SK-N-SH (cell line): ENCODE data around the gene SNX8. TPM values are rescaled to one million over a fixed set of nuclear protein-coding genes. Genes with fewer than 3 reads are reported as not detected.
A peak's percentile ranks its signal among the peaks of the same experiment; 100 is the strongest.

Experiments used
- CTCF ChIA-PET: fragments of 300-600, 350-600 bp; formaldehyde crosslinking; extraction: SDS; loops from one replicate; lab custom pipeline; 2021; lab: Yijun Ruan, JAX
- POLR2A ChIA-PET: fragments of 350-600 bp; sonication (Branson Sonifier 250); formaldehyde crosslinking; extraction: SDS; loops from one replicate; lab custom pipeline; 2020; ENCODE audit warnings: antibody characterized with exemption, inconsistent platforms; lab: Yijun Ruan, JAX
- DNase-seq: peaks from one replicate; pipeline ENCODE4 v3.0.0; 2012
- H2AFZ ChIP-seq: fragments of 200-600 bp; sonication (generic); 2 replicates; pipeline ENCODE4 v1.8.1; 2016; ENCODE audit warnings: antibody characterized with exemption, mild to moderate bottlenecking, low read depth
- H3F3A ChIP-seq: fragments of 200-600 bp; sonication (generic); replicated peaks from 2 replicates; pipeline ENCODE3; 2016; ENCODE audit warnings: antibody characterized with exemption, mild to moderate bottlenecking; ENCODE audit not compliant: insufficient read depth
- H3K27ac ChIP-seq, 2 experiments: fragments of 200-500 bp in 1 of 2; fragments of 200-600 bp in 1 of 2; sonication (Bioruptor generic) in 1 of 2; sonication (generic), shearing (Covaris generic) in 1 of 2; 2 replicates each; pipeline versions ENCODE4 v1.5.1 to v1.6.1; 2014 to 2016; ENCODE audit warnings: low read depth in 2 of 2, inconsistent platforms in 1 of 2, low read length in 1 of 2, mild to moderate bottlenecking in 1 of 2, mixed read lengths in 1 of 2
- H3K27me3 ChIP-seq: fragments of 200-600 bp; sonication (generic), shearing (Covaris generic); 2 replicates; pipeline ENCODE4 v1.6.1; 2016; ENCODE audit warnings: mixed run types; ENCODE audit not compliant: insufficient read depth
- H3K36me3 ChIP-seq, 2 experiments: fragments of 200-500 bp in 1 of 2; fragments of 200-600 bp in 1 of 2; sonication (Bioruptor generic) in 1 of 2; sonication (generic) in 1 of 2; replicated peaks in 1 of 2; 2 replicates each; pipeline versions ENCODE3 to v1.5.1; 2014 to 2016; ENCODE audit warnings: low read length in 1 of 2, mild to moderate bottlenecking in 1 of 2; ENCODE audit not compliant: insufficient read depth in 2 of 2, control insufficient read depth in 1 of 2
- H3K4me1 ChIP-seq, 2 experiments: fragments of 200-500 bp in 1 of 2; fragments of 200-600 bp in 1 of 2; sonication (Bioruptor generic) in 1 of 2; sonication (generic), shearing (Covaris generic) in 1 of 2; 2 replicates each; pipeline versions ENCODE4 v1.5.1 to v1.6.1; 2014 to 2016; ENCODE audit warnings: low read depth in 1 of 2, low read length in 1 of 2, mixed run types in 1 of 2; ENCODE audit not compliant: insufficient read depth in 2 of 2, control insufficient read depth in 1 of 2
- H3K4me2 ChIP-seq: fragments of 200-600 bp; sonication (generic), shearing (Covaris generic); 2 replicates; pipeline ENCODE4 v1.6.1; 2017; ENCODE audit warnings: mixed run types
- H3K4me3 ChIP-seq, 2 experiments: fragments of 200-500 bp in 1 of 2; fragments of 200-600 bp in 1 of 2; sonication (Bioruptor generic) in 1 of 2; sonication (generic), shearing (Covaris generic) in 1 of 2; 2 replicates each; pipeline versions ENCODE4 v1.5.1 to v1.8.1; 2014 to 2016; ENCODE audit warnings: low read depth in 2 of 2, inconsistent platforms in 1 of 2, low read length in 1 of 2, mild to moderate bottlenecking in 1 of 2, mixed read lengths in 1 of 2, moderate library complexity in 1 of 2
- H3K79me2 ChIP-seq: fragments of 200-600 bp; sonication (generic); 2 replicates; pipeline ENCODE4 v1.8.1; 2017; ENCODE audit warnings: mild to moderate bottlenecking; ENCODE audit not compliant: insufficient read depth
- H3K9ac ChIP-seq: fragments of 200-600 bp; sonication (generic); 2 replicates; pipeline ENCODE4 v1.6.1; 2017; ENCODE audit warnings: mixed run types
- H3K9me2 ChIP-seq: fragments of 200-600 bp; sonication (generic); 2 replicates; pipeline ENCODE4 v1.6.1; 2017; ENCODE audit warnings: mixed run types
- H3K9me3 ChIP-seq: fragments of 200-600 bp; sonication (generic); 2 replicates; pipeline ENCODE4 v1.6.1; 2017; ENCODE audit warnings: mixed run types, mild to moderate bottlenecking, moderate library complexity
- H4K20me1 ChIP-seq: fragments of 200-600 bp; sonication (generic); 2 replicates; pipeline ENCODE4 v1.6.1; 2017; ENCODE audit warnings: mild to moderate bottlenecking, mixed run types; ENCODE audit not compliant: insufficient read depth
- ELF1 ChIP-seq: IDR thresholded peaks from 2 replicates; pipeline ENCODE4 v1.4.0; 2012
- EP300 ChIP-seq, 2 experiments: IDR thresholded peaks; 2 replicates each; pipeline versions ENCODE4 v1.4.0 to v1.6.1; 2012; ENCODE audit warnings: borderline replicate concordance in 1 of 2, low read depth in 1 of 2, low read length in 1 of 2
- EZH2phosphoT487 ChIP-seq: fragments of 200-600 bp; sonication (generic); IDR thresholded peaks from 2 replicates; pipeline ENCODE4 v1.6.1; 2017; ENCODE audit warnings: low read depth, mixed run types, mild to moderate bottlenecking, antibody characterized with exemption, moderate library complexity, borderline replicate concordance
- FOSL2 ChIP-seq: IDR thresholded peaks from 2 replicates; pipeline ENCODE4 v1.4.0; 2012; ENCODE audit warnings: low read depth, mild to moderate bottlenecking, moderate library complexity, borderline replicate concordance
- FOXJ3 ChIP-seq: sonication (generic); formaldehyde crosslinking; IDR thresholded peaks from 2 replicates; pipeline ENCODE4 v1.5.1; 2020; ENCODE audit warnings: mild to moderate bottlenecking, missing genetic modification reagents
- GABPA ChIP-seq: IDR thresholded peaks from 2 replicates; pipeline ENCODE4 v1.4.0; 2012; ENCODE audit warnings: low read depth, mild to moderate bottlenecking
- MXI1 ChIP-seq: IDR thresholded peaks from 2 replicates; pipeline ENCODE4 v1.6.1; 2012; ENCODE audit warnings: mild to moderate bottlenecking, low read depth, low read length, improper control_type of control experiment
- NFIC ChIP-seq: IDR thresholded peaks from 2 replicates; pipeline ENCODE4 v1.4.0; 2012; ENCODE audit warnings: borderline replicate concordance
- RAD21 ChIP-seq: IDR thresholded peaks from 2 replicates; pipeline ENCODE4 v1.6.1; 2012; ENCODE audit warnings: mild to moderate bottlenecking, low read length
- RFX5 ChIP-seq: IDR thresholded peaks from 2 replicates; pipeline ENCODE4 v1.6.1; 2012; ENCODE audit warnings: mild to moderate bottlenecking, improper control_type of control experiment, low read length
- SIN3A ChIP-seq: IDR thresholded peaks from 2 replicates; pipeline ENCODE4 v1.6.1; 2012; ENCODE audit warnings: low read depth, mild to moderate bottlenecking, low read length, moderate library complexity, borderline replicate concordance
- SMC3 ChIP-seq: IDR thresholded peaks from 2 replicates; pipeline ENCODE4 v1.6.1; 2012; ENCODE audit warnings: low read depth, low read length, improper control_type of control experiment
- TCF12 ChIP-seq: IDR thresholded peaks from 2 replicates; pipeline ENCODE4 v1.4.0; 2012
- TEAD4 ChIP-seq: IDR thresholded peaks from 2 replicates; pipeline ENCODE4 v1.4.0; 2012; ENCODE audit warnings: mild to moderate bottlenecking, borderline replicate concordance; ENCODE audit not compliant: insufficient read depth
- WGBS: methylation state at CpG from one replicate; pipeline ENCODE4 v1.1.6; 2017; ENCODE audit warnings: low lambda C conversion rate; 5-methylcytosine and 5-hydroxymethylcytosine counted together
- polyA plus RNA-seq, 3 experiments: library from polyadenylated mRNA; depleted of rRNA; stranded (reverse); fragments of >200 nt; gene quantifications; 2 replicates each; pipeline ENCODE4 v1.2.3, GENCODE V29; 2012
- TF ChIP-seq, protein P1 (sequence below): IDR thresholded peaks from 2 replicates; pipeline ENCODE4; 2012
- TF ChIP-seq, protein P2 (sequence below): IDR thresholded peaks from 2 replicates; pipeline ENCODE4 v1.4.0; 2012; ENCODE audit warnings: low read depth, borderline replicate concordance
- TF ChIP-seq, protein P3 (sequence below): fragments of 150-350 bp; IDR thresholded peaks from 2 replicates; pipeline ENCODE4 v1.6.1; 2016; ENCODE audit warnings: mild to moderate bottlenecking, low read depth, low read length
- TF ChIP-seq, protein P4 (sequence below): IDR thresholded peaks from 2 replicates; pipeline ENCODE4 v1.4.0; 2012; ENCODE audit warnings: low read depth, borderline replicate concordance

The SNX8 gene
- polyA plus RNA-seq, 1 of the 3 experiments (the other 2 are of a cell fraction): 20.6 TPM

DNA sequence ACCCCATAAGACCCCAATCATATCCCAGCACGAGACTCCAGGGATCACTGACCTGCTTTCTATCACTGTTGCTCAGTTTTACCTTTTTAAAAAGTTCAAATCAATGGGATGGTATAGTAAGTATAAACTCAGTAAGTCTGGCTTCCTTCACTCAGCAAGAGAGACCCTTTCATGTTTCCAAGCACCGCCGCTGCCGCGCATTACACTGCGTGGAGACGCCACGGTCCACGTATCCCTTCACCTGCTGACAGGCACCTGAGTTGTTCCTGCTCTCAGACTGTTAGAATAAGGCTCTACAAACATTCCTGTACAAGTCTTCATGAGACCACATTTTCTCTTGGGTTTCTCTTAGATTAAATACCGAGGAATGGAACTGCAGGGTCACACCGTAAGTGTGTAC, 109.8 kb downstream of the SNX8 start (continued):
- no peak for TF ChIP-seq MXI1
- TF ChIP-seq, all 33 proteins: peak for 0

DNA sequence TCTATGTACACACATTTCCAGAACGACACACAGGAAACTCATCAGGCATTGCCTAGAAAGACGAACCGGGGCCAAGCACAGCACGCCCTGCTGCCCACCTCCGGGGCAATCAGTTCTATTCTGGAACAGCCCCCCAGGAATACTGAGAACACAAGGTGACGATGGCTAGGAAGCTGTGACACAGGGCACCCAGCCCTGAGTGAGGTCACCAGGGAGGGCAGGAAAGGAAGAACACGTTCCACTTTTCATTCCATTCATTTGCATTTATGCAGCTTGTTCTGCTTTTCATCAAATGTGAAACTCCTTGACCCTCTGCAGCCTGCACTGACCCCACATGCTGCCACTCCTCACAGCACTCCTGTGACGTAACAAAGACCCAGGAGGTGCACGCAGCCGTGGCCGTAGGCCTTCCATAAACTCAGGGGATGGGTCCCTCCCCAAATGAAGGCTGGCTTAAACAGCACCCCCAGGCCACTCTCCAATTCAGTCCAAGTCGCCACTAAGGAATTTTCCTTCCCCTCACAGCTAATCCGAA, 110.4 kb downstream of the SNX8 start:
- Histone ChIP-seq H4K20me1 (no peaks in the 10 kb centered on the region), H3K79me2 (no peaks in the 10 kb centered on the region), H2AFZ (no peak overlapping the region), H3K9me3 (no peaks in the 10 kb centered on the region), H3K4me1 (peaks cover 4 to 35% of the 10 kb centered on the region in 2 experiments; a peak in 2 of 4 replicates), H3K27ac (peak overlapping the region in 1 of 2 experiments; percentile 80; a peak in 2 of 4 replicates), H3K4me2 (no peak overlapping the region; the same call in 1 of the 2 replicates), H3K27me3 (no peaks in the 10 kb centered on the region), H3K9ac (no peak overlapping the region), H3K9me2 (no peaks in the 10 kb centered on the region), H3K36me3 (peaks cover 13 to 38% of the 10 kb centered on the region in 2 experiments), H3F3A (no peaks in the 10 kb centered on the region), H3K4me3 (no peak overlapping the region)
- peak; percentile 53 for DNase-seq
- ChIA-PET CTCF (interaction anchor here (0.7 to 3.8 kb wide), 20 partner anchors 8 to 629 kb away, joined by 3 to 24 read pairs (median 4); no protein-coding TSS in a partner anchor), POLR2A (interaction anchor here (1.0 kb wide), 1 partner anchor 18 kb away, joined by 3 read pairs; no protein-coding TSS in a partner anchor)
- TF ChIP-seq ELF1 (no peak), TEAD4 (no peak), EP300 (IDR thresholded peaks at IDR 0.05; ENCODE audit: borderline replicate concordance in 1 of 2, low read depth in 1 of 2, low read length in 1 of 2) (no peak), SIN3A (no peak)
- TF ChIP-seq, protein P1, sequence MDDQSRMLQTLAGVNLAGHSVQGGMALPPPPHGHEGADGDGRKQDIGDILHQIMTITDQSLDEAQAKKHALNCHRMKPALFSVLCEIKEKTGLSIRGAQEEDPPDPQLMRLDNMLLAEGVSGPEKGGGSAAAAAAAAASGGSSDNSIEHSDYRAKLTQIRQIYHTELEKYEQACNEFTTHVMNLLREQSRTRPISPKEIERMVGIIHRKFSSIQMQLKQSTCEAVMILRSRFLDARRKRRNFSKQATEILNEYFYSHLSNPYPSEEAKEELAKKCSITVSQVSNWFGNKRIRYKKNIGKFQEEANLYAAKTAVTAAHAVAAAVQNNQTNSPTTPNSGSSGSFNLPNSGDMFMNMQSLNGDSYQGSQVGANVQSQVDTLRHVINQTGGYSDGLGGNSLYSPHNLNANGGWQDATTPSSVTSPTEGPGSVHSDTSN: 0 out of 2 replicates have a peak, but pooled peaks have one; percentile 42
- WGBS: 70% methylated on average over 13 of the region's 13 CpGs

DNA sequence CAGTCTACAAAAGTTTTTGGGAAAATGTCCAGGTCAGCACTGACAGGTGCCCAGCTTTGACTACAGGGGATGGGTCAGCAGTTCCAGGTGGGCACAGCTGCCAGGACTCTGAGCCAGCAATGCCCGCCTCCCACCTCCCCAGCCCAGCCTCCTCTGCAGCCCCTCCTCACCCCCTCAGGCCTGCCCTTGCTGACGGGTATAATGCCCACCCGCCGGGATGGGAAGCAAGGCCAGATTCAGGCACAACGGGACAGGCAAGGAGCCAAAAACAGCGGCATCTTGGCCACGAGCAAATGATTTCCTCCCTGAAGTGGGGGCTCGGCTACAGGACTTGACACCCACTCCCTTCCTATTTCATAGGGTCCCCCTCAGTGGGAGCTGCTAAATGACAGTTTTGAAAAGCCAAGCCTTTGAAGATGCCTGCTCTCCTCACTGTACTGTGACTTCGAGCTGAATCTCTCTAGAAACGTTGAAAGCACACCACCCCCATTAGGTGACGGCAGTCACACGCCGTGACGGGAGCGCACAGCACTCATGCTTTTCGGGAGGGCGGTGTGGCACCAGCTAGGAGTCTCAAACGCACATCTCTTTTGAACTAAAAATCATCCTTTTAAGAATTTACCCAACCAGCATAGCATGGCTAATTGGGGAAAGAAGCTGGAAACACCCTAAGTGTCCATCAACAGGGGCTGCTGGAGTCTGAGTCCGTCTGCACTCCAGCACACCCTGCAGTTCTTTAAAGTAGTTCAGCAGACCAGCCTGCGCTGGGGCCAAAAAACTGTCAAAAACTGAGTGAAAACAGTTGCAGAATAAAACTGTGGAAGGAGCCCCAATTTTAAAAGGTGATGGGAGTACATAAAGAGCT, 111.1 kb downstream of the SNX8 start:
- WGBS: 89% methylated on average over 20 of the region's 20 CpGs
- Histone ChIP-seq H3K9me2 (no peaks in the 10 kb centered on the region), H3K27ac (peak overlapping the region in 1 of 2 experiments; percentile 80; a peak in 2 of 4 replicates), H3K4me1 (peaks cover 4 to 39% of the 10 kb centered on the region in 2 experiments; a peak in 2 of 4 replicates), H3K4me2 (no peak overlapping the region; the same call in 1 of the 2 replicates), H3K4me3 (no peak overlapping the region), H3K9ac (no peak overlapping the region), H3K9me3 (no peaks in the 10 kb centered on the region), H3F3A (no peaks in the 10 kb centered on the region), H3K36me3 (peaks cover 13 to 33% of the 10 kb centered on the region in 2 experiments), H2AFZ (no peak overlapping the region), H4K20me1 (no peaks in the 10 kb centered on the region), H3K27me3 (no peaks in the 10 kb centered on the region), H3K79me2 (no peaks in the 10 kb centered on the region)
- POLR2A ChIA-PET: interaction anchor here (1.0 kb wide), 1 partner anchor 17 kb away, joined by 3 read pairs; no protein-coding TSS in a partner anchor
- DNase-seq: peak; percentile 58
- CTCF ChIA-PET: interaction anchor here (0.7 to 3.8 kb wide), 19 partner anchors 9 to 628 kb away, joined by 3 to 24 read pairs (median 3); no protein-coding TSS in a partner anchor
- TF ChIP-seq, protein P2, sequence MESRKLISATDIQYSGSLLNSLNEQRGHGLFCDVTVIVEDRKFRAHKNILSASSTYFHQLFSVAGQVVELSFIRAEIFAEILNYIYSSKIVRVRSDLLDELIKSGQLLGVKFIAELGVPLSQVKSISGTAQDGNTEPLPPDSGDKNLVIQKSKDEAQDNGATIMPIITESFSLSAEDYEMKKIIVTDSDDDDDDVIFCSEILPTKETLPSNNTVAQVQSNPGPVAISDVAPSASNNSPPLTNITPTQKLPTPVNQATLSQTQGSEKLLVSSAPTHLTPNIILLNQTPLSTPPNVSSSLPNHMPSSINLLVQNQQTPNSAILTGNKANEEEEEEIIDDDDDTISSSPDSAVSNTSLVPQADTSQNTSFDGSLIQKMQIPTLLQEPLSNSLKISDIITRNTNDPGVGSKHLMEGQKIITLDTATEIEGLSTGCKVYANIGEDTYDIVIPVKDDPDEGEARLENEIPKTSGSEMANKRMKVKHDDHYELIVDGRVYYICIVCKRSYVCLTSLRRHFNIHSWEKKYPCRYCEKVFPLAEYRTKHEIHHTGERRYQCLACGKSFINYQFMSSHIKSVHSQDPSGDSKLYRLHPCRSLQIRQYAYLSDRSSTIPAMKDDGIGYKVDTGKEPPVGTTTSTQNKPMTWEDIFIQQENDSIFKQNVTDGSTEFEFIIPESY: no peak
- TF ChIP-seq, protein P3, sequence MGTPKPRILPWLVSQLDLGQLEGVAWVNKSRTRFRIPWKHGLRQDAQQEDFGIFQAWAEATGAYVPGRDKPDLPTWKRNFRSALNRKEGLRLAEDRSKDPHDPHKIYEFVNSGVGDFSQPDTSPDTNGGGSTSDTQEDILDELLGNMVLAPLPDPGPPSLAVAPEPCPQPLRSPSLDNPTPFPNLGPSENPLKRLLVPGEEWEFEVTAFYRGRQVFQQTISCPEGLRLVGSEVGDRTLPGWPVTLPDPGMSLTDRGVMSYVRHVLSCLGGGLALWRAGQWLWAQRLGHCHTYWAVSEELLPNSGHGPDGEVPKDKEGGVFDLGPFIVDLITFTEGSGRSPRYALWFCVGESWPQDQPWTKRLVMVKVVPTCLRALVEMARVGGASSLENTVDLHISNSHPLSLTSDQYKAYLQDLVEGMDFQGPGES: no peak
- TF ChIP-seq EZH2phosphoT487 (no peak), TCF12 (peak; percentile 63; the same call in 1 of the 2 replicates), RAD21 (peak; percentile 55), SIN3A (no peak), GABPA (no peak), NFIC (peak; percentile 61), RFX5 (no peak), FOSL2 (no peak), SMC3 (peak; percentile 32; the same call in 1 of the 2 replicates), FOXJ3 (0 out of 2 replicates have a peak, but pooled peaks have one; percentile 16)
- TF ChIP-seq, protein P4, sequence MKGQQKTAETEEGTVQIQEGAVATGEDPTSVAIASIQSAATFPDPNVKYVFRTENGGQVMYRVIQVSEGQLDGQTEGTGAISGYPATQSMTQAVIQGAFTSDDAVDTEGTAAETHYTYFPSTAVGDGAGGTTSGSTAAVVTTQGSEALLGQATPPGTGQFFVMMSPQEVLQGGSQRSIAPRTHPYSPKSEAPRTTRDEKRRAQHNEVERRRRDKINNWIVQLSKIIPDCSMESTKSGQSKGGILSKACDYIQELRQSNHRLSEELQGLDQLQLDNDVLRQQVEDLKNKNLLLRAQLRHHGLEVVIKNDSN: no peak
